Liver (tissue), 9 donors: Measurements from ENCODE around the gene CDH4. TPM values are rescaled to one million over a fixed set of nuclear protein-coding genes. Genes with fewer than 3 reads are reported as not detected.

Experiments used
- DNase-seq: peaks from one replicate; pipeline ENCODE4 v3.0.0-alpha.2; 2017; ENCODE audit warnings: low spot score
- H3K27ac ChIP-seq, 2 donors: one replicate each; pipeline ENCODE4 v1.7.0; 2013; ENCODE audit warnings: inconsistent platforms in 2 of 2, low read length in 2 of 2, control low read depth in 1 of 2, low read depth in 1 of 2, mild to moderate bottlenecking in 1 of 2
- H3K27me3 ChIP-seq, 4 donors: one replicate each; pipeline versions ENCODE4 v1.6.1 to v1.7.0; 2013; ENCODE audit warnings: low read length in 3 of 4, inconsistent platforms in 1 of 4, mild to moderate bottlenecking in 1 of 4, moderate library complexity in 1 of 4; ENCODE audit not compliant: control insufficient read depth in 4 of 4, insufficient read depth in 4 of 4
- H3K36me3 ChIP-seq, 4 donors: one replicate each; pipeline versions ENCODE4 v1.6.1 to v1.7.0; 2013; ENCODE audit warnings: low read length in 3 of 4, mild to moderate bottlenecking in 3 of 4, low read depth in 1 of 4, moderate library complexity in 1 of 4; ENCODE audit not compliant: control insufficient read depth in 4 of 4, insufficient read depth in 3 of 4
- H3K4me1 ChIP-seq, 4 donors: one replicate each; pipeline versions ENCODE4 v1.6.1 to v1.7.0; 2013; ENCODE audit warnings: low read length in 3 of 4, mild to moderate bottlenecking in 3 of 4, moderate library complexity in 1 of 4; ENCODE audit not compliant: control insufficient read depth in 4 of 4, insufficient read depth in 4 of 4
- H3K4me3 ChIP-seq, 3 donors: one replicate each; pipeline versions ENCODE4 v1.6.1 to v1.7.0; 2013; ENCODE audit warnings: low read length in 3 of 3, control low read depth in 1 of 3, low read depth in 1 of 3, mild to moderate bottlenecking in 1 of 3
- H3K9ac ChIP-seq, 2 donors: one replicate each; pipeline ENCODE4 v1.7.0; 2013; ENCODE audit warnings: low read length in 2 of 2, mild to moderate bottlenecking in 2 of 2, moderate library complexity in 2 of 2, control low read depth in 1 of 2, low read depth in 1 of 2
- H3K9me3 ChIP-seq, 4 donors: one replicate each; pipeline versions ENCODE4 v1.6.1 to v1.7.0; 2013; ENCODE audit warnings: low read length in 3 of 4; ENCODE audit not compliant: control insufficient read depth in 4 of 4
- EGR1 ChIP-seq, 2 donors: IDR thresholded peaks; 2 replicates each; pipeline ENCODE4 v1.6.1; 2016 to 2018; ENCODE audit warnings: antibody characterized with exemption in 2 of 2, low read depth in 2 of 2
- FOXA1 ChIP-seq: IDR thresholded peaks from 2 replicates; pipeline ENCODE4 v1.6.1; 2016; ENCODE audit warnings: antibody characterized with exemption
- FOXA2 ChIP-seq: IDR thresholded peaks from 2 replicates; pipeline ENCODE4 v1.6.1; 2016; ENCODE audit warnings: antibody characterized with exemption
- GABPA ChIP-seq, 2 donors: IDR thresholded peaks in 1 of 2; conservative IDR thresholded peaks in 1 of 2; 2 replicates each; pipeline ENCODE4 v1.6.1; 2016; ENCODE audit warnings: antibody characterized with exemption in 2 of 2, mild to moderate bottlenecking in 1 of 2, moderate library complexity in 1 of 2
- HNF4A ChIP-seq, 2 donors: conservative IDR thresholded peaks; 2 replicates each; pipeline ENCODE4 v1.6.1; 2016; ENCODE audit warnings: antibody characterized with exemption in 2 of 2, mild to moderate bottlenecking in 2 of 2
- HNF4G ChIP-seq: IDR thresholded peaks from 2 replicates; pipeline ENCODE4 v1.6.1; 2016; ENCODE audit warnings: antibody characterized with exemption
- JUND ChIP-seq, 2 donors: IDR thresholded peaks; 2 replicates each; pipeline ENCODE4 v1.6.1; 2016; ENCODE audit warnings: antibody characterized with exemption in 2 of 2
- NR2F2 ChIP-seq: IDR thresholded peaks from 2 replicates; pipeline ENCODE4 v1.6.1; 2016; ENCODE audit warnings: antibody characterized with exemption
- RAD21 ChIP-seq, 2 donors: IDR thresholded peaks; 2 replicates each; pipeline ENCODE4 v1.6.1; 2016; ENCODE audit warnings: antibody characterized with exemption in 2 of 2, mild to moderate bottlenecking in 2 of 2
- RXRA ChIP-seq, 2 donors: IDR thresholded peaks; 2 replicates each; pipeline ENCODE4 v1.6.1; 2017 to 2018; ENCODE audit warnings: antibody characterized with exemption in 2 of 2, mild to moderate bottlenecking in 1 of 2
- SP1 ChIP-seq: IDR thresholded peaks from 2 replicates; pipeline ENCODE4 v1.6.1; 2018; ENCODE audit warnings: antibody characterized with exemption, mild to moderate bottlenecking
- TAF1 ChIP-seq: conservative IDR thresholded peaks from 2 replicates; pipeline ENCODE4 v1.6.1; 2016; ENCODE audit warnings: antibody characterized with exemption, mild to moderate bottlenecking
- YY1 ChIP-seq: IDR thresholded peaks from 2 replicates; pipeline ENCODE4 v1.6.1; 2016; ENCODE audit warnings: antibody characterized with exemption, mild to moderate bottlenecking
- WGBS: extraction: QIAGEN DNeasy Blood & Tissue Kit; methylation state at CpG from one replicate; pipeline ENCODE4 v1.1.7; 2013; 5-methylcytosine and 5-hydroxymethylcytosine counted together
- polyA plus RNA-seq, 2 donors: library from polyadenylated mRNA; stranded (reverse) in 1 of 2; unstranded in 1 of 2; fragments of 200-250 nt in 1 of 2; fragments of >200 nt in 1 of 2; fragmentation: Nextera tagmentation in 1 of 2; extraction: Ambion mirVana in 1 of 2; gene quantifications; one replicate each; pipeline versions ENCODE4 v1.2.1 to v1.2.3, GENCODE V29; 2013 to 2015
- total RNA-seq, 2 donors: library from RNA; depleted of rRNA; stranded (reverse); fragments of >200 nt; gene quantifications; one replicate each; pipeline ENCODE4 v1.2.3, GENCODE V29; 2014
- TF ChIP-seq, protein P1 (sequence below): fragments of 150-350 bp; IDR thresholded peaks from 2 replicates; pipeline ENCODE4 v1.5.1; 2017; ENCODE audit warnings: improper control_type of control experiment, low read depth, low read length; ENCODE audit not compliant: missing input control
- TF ChIP-seq, protein P2 (sequence below): IDR thresholded peaks from 2 replicates; pipeline ENCODE4 v1.6.1; 2016; ENCODE audit warnings: antibody characterized with exemption
- TF ChIP-seq, protein P3 (sequence below): IDR thresholded peaks from 2 replicates; pipeline ENCODE4 v1.6.1; 2016; ENCODE audit warnings: antibody characterized with exemption, mild to moderate bottlenecking
- TF ChIP-seq, protein P4 (sequence below): IDR thresholded peaks from 2 replicates; pipeline ENCODE4 v1.6.1; 2016; ENCODE audit warnings: antibody characterized with exemption
- TF ChIP-seq, protein P5 (sequence below): IDR thresholded peaks from 2 replicates; pipeline ENCODE4 v1.6.1; 2016; ENCODE audit warnings: antibody characterized with exemption
- donor health status: healthy.
- donor health status: healthy.
- donor health status: healthy.
- donor health status: healthy.
- donor health status: healthy.

CDH4 gene
- total and polyA plus RNA-seq, 4 donors = 0.03 to 0.25 (median 0.19) TPM; not detected in 1

DNA sequence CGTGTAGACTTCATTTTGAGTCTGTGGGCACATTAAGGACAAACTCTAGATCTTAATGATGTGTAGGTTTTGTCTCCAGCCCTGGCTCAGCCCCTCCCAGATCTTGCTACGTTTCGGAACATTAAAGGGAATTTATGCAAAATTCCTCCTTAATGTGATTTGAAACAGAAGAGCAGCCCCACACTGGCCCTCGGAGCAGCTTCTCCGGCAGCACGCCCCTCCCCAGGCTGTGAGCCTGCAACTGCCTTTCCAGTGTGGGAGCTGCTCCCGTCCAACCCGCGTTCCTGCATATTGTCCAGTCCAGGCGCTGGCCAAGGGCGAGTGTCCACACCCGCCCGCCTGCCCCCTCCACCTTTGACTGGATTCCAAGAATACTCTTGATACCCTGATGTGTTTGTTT lies 556.4 kb downstream of the CDH4 start:
- no peak for DNase-seq
- TF ChIP-seq FOXA1 (no peak), HNF4A (conservative IDR thresholded peaks at IDR 0.05) (no peak), TAF1 (no peak), JUND (IDR thresholded peaks at IDR 0.05) (no peak), HNF4G (no peak), FOXA2 (no peak), NR2F2 (no peak), EGR1 (IDR thresholded peaks at IDR 0.05; ENCODE audit: low read depth in 2 of 2) (no peak), SP1 (no peak), YY1 (no peak), RXRA (IDR thresholded peaks at IDR 0.05) (no peak), RAD21 (IDR thresholded peaks at IDR 0.05) (no peak), GABPA (IDR thresholded peaks at IDR 0.05 in 1 of 2, conservative IDR thresholded peaks at IDR 0.05 in 1 of 2) (no peak)
- TF ChIP-seq, protein P1, sequence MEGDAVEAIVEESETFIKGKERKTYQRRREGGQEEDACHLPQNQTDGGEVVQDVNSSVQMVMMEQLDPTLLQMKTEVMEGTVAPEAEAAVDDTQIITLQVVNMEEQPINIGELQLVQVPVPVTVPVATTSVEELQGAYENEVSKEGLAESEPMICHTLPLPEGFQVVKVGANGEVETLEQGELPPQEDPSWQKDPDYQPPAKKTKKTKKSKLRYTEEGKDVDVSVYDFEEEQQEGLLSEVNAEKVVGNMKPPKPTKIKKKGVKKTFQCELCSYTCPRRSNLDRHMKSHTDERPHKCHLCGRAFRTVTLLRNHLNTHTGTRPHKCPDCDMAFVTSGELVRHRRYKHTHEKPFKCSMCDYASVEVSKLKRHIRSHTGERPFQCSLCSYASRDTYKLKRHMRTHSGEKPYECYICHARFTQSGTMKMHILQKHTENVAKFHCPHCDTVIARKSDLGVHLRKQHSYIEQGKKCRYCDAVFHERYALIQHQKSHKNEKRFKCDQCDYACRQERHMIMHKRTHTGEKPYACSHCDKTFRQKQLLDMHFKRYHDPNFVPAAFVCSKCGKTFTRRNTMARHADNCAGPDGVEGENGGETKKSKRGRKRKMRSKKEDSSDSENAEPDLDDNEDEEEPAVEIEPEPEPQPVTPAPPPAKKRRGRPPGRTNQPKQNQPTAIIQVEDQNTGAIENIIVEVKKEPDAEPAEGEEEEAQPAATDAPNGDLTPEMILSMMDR = no peak
- TF ChIP-seq, protein P2, sequence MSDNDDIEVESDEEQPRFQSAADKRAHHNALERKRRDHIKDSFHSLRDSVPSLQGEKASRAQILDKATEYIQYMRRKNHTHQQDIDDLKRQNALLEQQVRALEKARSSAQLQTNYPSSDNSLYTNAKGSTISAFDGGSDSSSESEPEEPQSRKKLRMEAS = no peak
- TF ChIP-seq, protein P3, sequence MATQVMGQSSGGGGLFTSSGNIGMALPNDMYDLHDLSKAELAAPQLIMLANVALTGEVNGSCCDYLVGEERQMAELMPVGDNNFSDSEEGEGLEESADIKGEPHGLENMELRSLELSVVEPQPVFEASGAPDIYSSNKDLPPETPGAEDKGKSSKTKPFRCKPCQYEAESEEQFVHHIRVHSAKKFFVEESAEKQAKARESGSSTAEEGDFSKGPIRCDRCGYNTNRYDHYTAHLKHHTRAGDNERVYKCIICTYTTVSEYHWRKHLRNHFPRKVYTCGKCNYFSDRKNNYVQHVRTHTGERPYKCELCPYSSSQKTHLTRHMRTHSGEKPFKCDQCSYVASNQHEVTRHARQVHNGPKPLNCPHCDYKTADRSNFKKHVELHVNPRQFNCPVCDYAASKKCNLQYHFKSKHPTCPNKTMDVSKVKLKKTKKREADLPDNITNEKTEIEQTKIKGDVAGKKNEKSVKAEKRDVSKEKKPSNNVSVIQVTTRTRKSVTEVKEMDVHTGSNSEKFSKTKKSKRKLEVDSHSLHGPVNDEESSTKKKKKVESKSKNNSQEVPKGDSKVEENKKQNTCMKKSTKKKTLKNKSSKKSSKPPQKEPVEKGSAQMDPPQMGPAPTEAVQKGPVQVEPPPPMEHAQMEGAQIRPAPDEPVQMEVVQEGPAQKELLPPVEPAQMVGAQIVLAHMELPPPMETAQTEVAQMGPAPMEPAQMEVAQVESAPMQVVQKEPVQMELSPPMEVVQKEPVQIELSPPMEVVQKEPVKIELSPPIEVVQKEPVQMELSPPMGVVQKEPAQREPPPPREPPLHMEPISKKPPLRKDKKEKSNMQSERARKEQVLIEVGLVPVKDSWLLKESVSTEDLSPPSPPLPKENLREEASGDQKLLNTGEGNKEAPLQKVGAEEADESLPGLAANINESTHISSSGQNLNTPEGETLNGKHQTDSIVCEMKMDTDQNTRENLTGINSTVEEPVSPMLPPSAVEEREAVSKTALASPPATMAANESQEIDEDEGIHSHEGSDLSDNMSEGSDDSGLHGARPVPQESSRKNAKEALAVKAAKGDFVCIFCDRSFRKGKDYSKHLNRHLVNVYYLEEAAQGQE = no peak
- TF ChIP-seq, protein P4, sequence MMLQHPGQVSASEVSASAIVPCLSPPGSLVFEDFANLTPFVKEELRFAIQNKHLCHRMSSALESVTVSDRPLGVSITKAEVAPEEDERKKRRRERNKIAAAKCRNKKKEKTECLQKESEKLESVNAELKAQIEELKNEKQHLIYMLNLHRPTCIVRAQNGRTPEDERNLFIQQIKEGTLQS = no peak
- TF ChIP-seq, protein P5, sequence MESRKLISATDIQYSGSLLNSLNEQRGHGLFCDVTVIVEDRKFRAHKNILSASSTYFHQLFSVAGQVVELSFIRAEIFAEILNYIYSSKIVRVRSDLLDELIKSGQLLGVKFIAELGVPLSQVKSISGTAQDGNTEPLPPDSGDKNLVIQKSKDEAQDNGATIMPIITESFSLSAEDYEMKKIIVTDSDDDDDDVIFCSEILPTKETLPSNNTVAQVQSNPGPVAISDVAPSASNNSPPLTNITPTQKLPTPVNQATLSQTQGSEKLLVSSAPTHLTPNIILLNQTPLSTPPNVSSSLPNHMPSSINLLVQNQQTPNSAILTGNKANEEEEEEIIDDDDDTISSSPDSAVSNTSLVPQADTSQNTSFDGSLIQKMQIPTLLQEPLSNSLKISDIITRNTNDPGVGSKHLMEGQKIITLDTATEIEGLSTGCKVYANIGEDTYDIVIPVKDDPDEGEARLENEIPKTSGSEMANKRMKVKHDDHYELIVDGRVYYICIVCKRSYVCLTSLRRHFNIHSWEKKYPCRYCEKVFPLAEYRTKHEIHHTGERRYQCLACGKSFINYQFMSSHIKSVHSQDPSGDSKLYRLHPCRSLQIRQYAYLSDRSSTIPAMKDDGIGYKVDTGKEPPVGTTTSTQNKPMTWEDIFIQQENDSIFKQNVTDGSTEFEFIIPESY = no peak

More for the DNA sequence above, 556.4 kb downstream of the CDH4 start:
- WGBS = 58% methylated on average over 13 of the region's 13 CpGs
- Histone ChIP-seq H3K4me3 (no peak overlapping the region), H3K9ac (no peak overlapping the region), H3K27ac (no peak overlapping the region), H3K9me3 (no peaks in the 10 kb centered on the region), H3K36me3 (no peaks in the 10 kb centered on the region), H3K4me1 (no peaks in the 10 kb centered on the region), H3K27me3 (peaks cover 0 to 4% (median 0%) of the 10 kb centered on the region in 4 donors)
